Neural progenitor cell (in vitro differentiated cells): ENCODE results near the gene CHRNB4.

Source experiments
- CTCF ChIP-seq: fragments of 200-600 bp; sonication (generic); IDR thresholded peaks from 2 replicates; pipeline ENCODE4 v1.5.1; 2017; ENCODE audit warnings: antibody characterized with exemption, mild to moderate bottlenecking
- EZH2 ChIP-seq: fragments of 200-600 bp; sonication (generic); IDR thresholded peaks from 2 replicates; pipeline ENCODE4 v1.6.1; 2017; ENCODE audit warnings: antibody characterized with exemption, mild to moderate bottlenecking, moderate library complexity
- EZH2phosphoT487 ChIP-seq: fragments of 200-600 bp; sonication (generic); IDR thresholded peaks from 2 replicates; pipeline ENCODE4 v1.6.1; 2017; ENCODE audit warnings: antibody characterized with exemption

GRCh38 chr15:78660584-78660983 lies 19.6 kb upstream of the CHRNB4 start:
- TF ChIP-seq CTCF = no peak
- TF ChIP-seq EZH2phosphoT487 = no peak
- TF ChIP-seq EZH2 = no peak
